Posterior vena cava (tissue), 2 donors: ENCODE measurements around the gene LRRC9. TPM values are rescaled to one million over a fixed set of nuclear protein-coding genes. Genes with fewer than 3 reads are reported as not detected.
"Not testable (repeated sequence)": the region's sequence is repeated elsewhere in the genome, so short reads cannot be mapped to it uniquely, and the experiment has no call there.

Experiments used
- DNase-seq: peaks from one replicate; pipeline ENCODE4 v3.0.0-alpha.2; 2020; ENCODE audit warnings: low spot score
- intact Hi-C, 2 donors: fragments of 100-400 bp; cut with DNase I; formaldehyde crosslinking; loops; one replicate each; pipeline versions ENCODE4 v1.14.1 to v1.14.2; 2022 to 2023
- total RNA-seq, 2 donors: library from RNA; stranded (reverse); fragmentation: NEBNext Ultra II Directional; extraction: Animal tissue kit (Norgen Biotek cat#: 25700); gene quantifications; one replicate each; pipeline ENCODE4 v1.2.1, GENCODE V29; 2021
- donor health status: DM: yes; HTN: yes; CAD: no.
- donor health status: DM: yes; HTN: yes; CAD: no.

Gene LRRC9
- total RNA-seq, 2 donors from 2014 or later, result not detected

GRCh38 chr14:60095231-60095630 is 175.3 kb downstream of the LRRC9 start:
- DNase-seq, result no peak
- intact Hi-C loops, result no loop called here

- no peak for DNase-seq
- intact Hi-C loops, result no loop called here
Observed at GRCh38 chr14:60095781-60096450, 176.0 kb downstream of the LRRC9 start.

GRCh38 chr14:60097974-60098373 is 178.0 kb downstream of the LRRC9 start:
- DNase-seq, result no peak
- intact Hi-C loops, result no loop called here

GRCh38 chr14:60099855-60100254 is 179.9 kb downstream of the LRRC9 start:
- DNase-seq, intact Hi-C loops: not testable (repeated sequence)

GRCh38 chr14:60101786-60102185 is 181.8 kb downstream of the LRRC9 start:
- DNase-seq, result no peak
- intact Hi-C loops, result no loop called here

- no peak for DNase-seq
- intact Hi-C loops, result no loop called here
Observed at GRCh38 chr14:60102389-60102788, 182.4 kb downstream of the LRRC9 start.

- no peak for DNase-seq
- intact Hi-C loops, result loop anchor here in 1 of 2 donors (2.0 kb wide), 1 partner anchor 14 kb away; no protein-coding TSS in a partner anchor
Observed at GRCh38 chr14:60106339-60106738, 186.4 kb downstream of the LRRC9 start.

- DNase-seq, result no peak
- intact Hi-C loops, result loop anchor here in 1 of 2 donors (2.0 kb wide), 1 partner anchor 15 kb away; no protein-coding TSS in a partner anchor
Observed at GRCh38 chr14:60107477-60107876, 187.5 kb downstream of the LRRC9 start.

- intact Hi-C loops, result no loop called here
Observed at GRCh38 chr14:60111732-60112131, 191.8 kb downstream of the LRRC9 start.

More at GRCh38 chr14:60111732-60112131, 191.8 kb downstream of the LRRC9 start:
- DNase-seq, result no peak

Other genes starting within 250 kb of the LRRC9 start
- gene RTN1, start 49.4 kb upstream of the LRRC9 start, total RNA-seq, result 10 to 100 TPM; 12.5 to 13.1 TPM
- gene PCNX4, start 171.8 kb downstream of the LRRC9 start, total RNA-seq, result 10 to 100 TPM; 42.1 to 47.2 TPM
- gene DHRS7, start 245.3 kb downstream of the LRRC9 start, total RNA-seq, result 10 to 100 TPM; 58.3 to 63.9 TPM